ENCODE data around the gene ACTN3. TPM values are rescaled to one million over a fixed set of nuclear protein-coding genes. Genes with fewer than 3 reads are reported as not detected.

The ACTN3 gene
- total RNA-seq, 1 donor from 2014 or later = 2.0 TPM

DNA sequence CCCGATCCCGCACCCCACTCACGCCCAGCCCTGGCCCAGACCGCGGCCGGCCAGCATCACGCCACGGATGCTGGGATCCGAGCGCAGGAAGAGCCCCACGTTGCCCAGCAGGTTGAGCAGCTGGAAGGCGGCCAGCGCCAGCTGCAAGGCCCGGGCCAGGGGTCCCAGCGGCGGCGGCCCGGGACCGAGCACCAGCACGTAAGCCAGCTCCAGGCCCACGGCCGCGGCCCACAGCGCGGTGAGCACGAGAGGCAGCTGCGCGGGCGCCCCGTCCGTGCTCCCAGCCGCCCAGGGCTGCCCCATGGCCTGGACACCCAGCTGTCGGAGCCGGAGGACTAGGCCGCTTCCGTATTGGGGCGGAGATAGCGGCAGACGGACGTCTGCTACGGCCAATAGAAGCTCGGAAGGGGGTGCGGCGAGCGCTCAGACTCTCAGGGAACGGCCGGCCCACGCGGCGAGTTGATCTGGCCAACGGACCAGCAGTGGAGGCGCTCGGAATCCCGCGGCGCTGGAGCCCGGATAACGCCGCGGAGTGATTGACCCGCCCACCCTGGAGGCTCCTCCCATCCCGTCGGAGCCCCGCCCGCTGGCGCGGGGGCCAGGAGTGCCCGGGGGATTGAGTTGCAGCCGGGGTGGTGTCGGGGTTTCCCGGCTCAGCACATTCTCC is 869 bp upstream of the ACTN3 start, which contains the start of gene ZDHHC24:
TSS of gene ZDHHC24 (minus strand) at position 348 of the 667 bp plus-strand sequence. CDS start at position 303, 45 bp downstream.
- H3K27ac Mint-ChIP-seq (ENCODE audit: unreplicated experiment) = peak within 1 kb of the TSS; percentile 85
- peaks cover 29% of the 10 kb centered on the region for H3K4me1 Mint-ChIP-seq (ENCODE audit: low read depth, unreplicated experiment)
- TF ChIP-seq, protein P1, sequence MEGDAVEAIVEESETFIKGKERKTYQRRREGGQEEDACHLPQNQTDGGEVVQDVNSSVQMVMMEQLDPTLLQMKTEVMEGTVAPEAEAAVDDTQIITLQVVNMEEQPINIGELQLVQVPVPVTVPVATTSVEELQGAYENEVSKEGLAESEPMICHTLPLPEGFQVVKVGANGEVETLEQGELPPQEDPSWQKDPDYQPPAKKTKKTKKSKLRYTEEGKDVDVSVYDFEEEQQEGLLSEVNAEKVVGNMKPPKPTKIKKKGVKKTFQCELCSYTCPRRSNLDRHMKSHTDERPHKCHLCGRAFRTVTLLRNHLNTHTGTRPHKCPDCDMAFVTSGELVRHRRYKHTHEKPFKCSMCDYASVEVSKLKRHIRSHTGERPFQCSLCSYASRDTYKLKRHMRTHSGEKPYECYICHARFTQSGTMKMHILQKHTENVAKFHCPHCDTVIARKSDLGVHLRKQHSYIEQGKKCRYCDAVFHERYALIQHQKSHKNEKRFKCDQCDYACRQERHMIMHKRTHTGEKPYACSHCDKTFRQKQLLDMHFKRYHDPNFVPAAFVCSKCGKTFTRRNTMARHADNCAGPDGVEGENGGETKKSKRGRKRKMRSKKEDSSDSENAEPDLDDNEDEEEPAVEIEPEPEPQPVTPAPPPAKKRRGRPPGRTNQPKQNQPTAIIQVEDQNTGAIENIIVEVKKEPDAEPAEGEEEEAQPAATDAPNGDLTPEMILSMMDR (IDR thresholded peaks at IDR 0.05; ENCODE audit: partially characterized antibody, unreplicated experiment) = no peak
- H3K36me3 Mint-ChIP-seq (ENCODE audit: unreplicated experiment) = peaks cover 4% of the 10 kb centered on the region
- H3K9me3 Mint-ChIP-seq (ENCODE audit: unreplicated experiment) = peaks cover 13% of the 10 kb centered on the region
- H3K4me3 Mint-ChIP-seq (ENCODE audit: unreplicated experiment) = peak within 1 kb of the TSS; percentile 82
- DNase-seq = peak; percentile 95
- H3K27me3 Mint-ChIP-seq (ENCODE audit: unreplicated experiment) = peaks cover 14% of the 10 kb centered on the region

DNA sequence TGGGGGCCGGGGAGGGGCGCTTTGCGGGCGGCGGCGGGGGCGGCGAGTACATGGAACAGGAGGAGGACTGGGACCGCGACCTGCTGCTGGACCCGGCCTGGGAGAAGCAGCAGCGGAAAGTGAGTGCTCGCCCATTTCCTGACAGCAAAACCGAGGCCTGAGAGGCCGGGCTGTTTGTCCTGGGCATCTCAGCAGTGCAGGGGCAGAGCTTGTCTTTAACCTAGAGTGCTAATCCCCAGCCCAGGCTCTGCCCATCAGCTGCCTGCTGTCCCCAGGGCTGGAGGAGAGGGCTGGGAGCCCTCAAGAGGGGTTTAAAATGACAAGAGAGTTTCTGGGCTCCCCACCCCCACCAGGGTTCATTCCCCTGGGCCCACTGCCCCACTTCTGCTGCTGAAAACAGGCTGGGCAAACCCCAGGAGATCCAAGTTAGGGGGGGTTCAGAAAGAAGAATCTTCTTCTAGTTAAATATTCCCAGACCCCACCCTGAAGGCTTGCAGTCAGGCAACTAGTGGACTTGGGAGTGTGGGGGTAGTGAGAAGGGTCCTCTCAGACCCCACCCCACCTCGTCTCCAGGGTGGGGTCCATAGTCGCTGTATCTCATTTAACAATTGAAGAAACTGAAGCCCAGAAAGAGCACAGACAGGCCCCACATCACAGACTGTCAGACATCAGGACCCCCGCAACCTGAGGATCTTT is 411 bp downstream of the ACTN3 start:
- peak overlapping the region; percentile 68 for H3K27ac Mint-ChIP-seq (ENCODE audit: unreplicated experiment)
- TF ChIP-seq, protein P1 (IDR thresholded peaks at IDR 0.05; ENCODE audit: partially characterized antibody, unreplicated experiment) = no peak
- peaks cover 11% of the 10 kb centered on the region for H3K27me3 Mint-ChIP-seq (ENCODE audit: unreplicated experiment)
- peaks cover 29% of the 10 kb centered on the region for H3K4me1 Mint-ChIP-seq (ENCODE audit: low read depth, unreplicated experiment)
- peak overlapping the region; percentile 71 for H3K4me3 Mint-ChIP-seq (ENCODE audit: unreplicated experiment)
- H3K36me3 Mint-ChIP-seq (ENCODE audit: unreplicated experiment) = peaks cover 4% of the 10 kb centered on the region
- DNase-seq = peak; percentile 57
- H3K9me3 Mint-ChIP-seq (ENCODE audit: unreplicated experiment) = peaks cover 10% of the 10 kb centered on the region

DNA sequence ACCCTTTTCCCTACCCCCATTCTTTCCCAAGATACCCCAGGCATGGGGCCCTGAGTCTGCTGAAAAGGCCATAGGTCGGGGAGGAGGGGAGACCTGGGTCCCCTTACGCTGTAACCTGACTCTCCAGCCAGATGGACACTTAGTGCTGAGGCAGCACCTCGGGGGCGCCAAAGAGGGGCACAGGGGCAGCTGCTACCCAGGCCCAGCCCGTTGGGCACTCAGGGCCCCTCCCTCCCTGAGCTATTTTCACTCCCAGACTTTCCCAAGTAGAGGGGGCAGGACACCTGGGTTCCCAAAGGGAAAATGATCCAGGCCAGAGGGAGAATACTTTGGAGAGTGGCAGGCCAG is 933 bp downstream of the ACTN3 start:
- peak overlapping the region; percentile 68 for H3K27ac Mint-ChIP-seq (ENCODE audit: unreplicated experiment)
- TF ChIP-seq, protein P1 (IDR thresholded peaks at IDR 0.05; ENCODE audit: partially characterized antibody, unreplicated experiment) = no peak
- peak; percentile 32 for DNase-seq

DNA sequence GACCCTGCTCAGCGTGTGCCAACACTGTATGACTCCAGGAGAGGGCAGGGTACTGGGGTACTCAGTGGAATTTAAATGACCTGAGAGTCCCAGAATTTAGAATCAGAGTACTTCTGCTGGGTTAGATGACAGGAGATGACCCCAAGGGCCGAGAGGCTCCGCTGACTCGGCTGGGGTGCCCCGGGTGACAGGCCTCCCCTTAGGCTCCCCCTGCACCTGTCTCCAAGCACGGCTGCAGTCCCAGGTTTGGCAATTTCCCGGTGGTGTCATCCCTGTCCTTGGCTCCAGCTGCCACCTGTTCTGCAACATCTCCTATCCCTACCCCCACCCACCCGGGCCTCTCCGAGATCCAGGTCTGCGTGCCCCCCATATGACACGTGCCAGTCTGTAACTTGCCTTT is 1.3 kb downstream of the ACTN3 start:
- H3K36me3 Mint-ChIP-seq (ENCODE audit: unreplicated experiment) = peaks cover 4% of the 10 kb centered on the region
- DNase-seq = peak; percentile 31
- H3K9me3 Mint-ChIP-seq (ENCODE audit: unreplicated experiment) = peaks cover 10% of the 10 kb centered on the region

More for the DNA sequence above, 933 bp downstream of the ACTN3 start:
- H3K9me3 Mint-ChIP-seq (ENCODE audit: unreplicated experiment) = peaks cover 9% of the 10 kb centered on the region
- peaks cover 27% of the 10 kb centered on the region for H3K4me1 Mint-ChIP-seq (ENCODE audit: low read depth, unreplicated experiment)
- peak overlapping the region; percentile 71 for H3K4me3 Mint-ChIP-seq (ENCODE audit: unreplicated experiment)
- peaks cover 4% of the 10 kb centered on the region for H3K36me3 Mint-ChIP-seq (ENCODE audit: unreplicated experiment)
- H3K27me3 Mint-ChIP-seq (ENCODE audit: unreplicated experiment) = peaks cover 11% of the 10 kb centered on the region

More for the DNA sequence above, 1.3 kb downstream of the ACTN3 start:
- peaks cover 11% of the 10 kb centered on the region for H3K27me3 Mint-ChIP-seq (ENCODE audit: unreplicated experiment)
- TF ChIP-seq, protein P1 (IDR thresholded peaks at IDR 0.05; ENCODE audit: partially characterized antibody, unreplicated experiment) = no peak
- peaks cover 27% of the 10 kb centered on the region for H3K4me1 Mint-ChIP-seq (ENCODE audit: low read depth, unreplicated experiment)
- H3K4me3 Mint-ChIP-seq (ENCODE audit: unreplicated experiment) = peak overlapping the region; percentile 58
- H3K27ac Mint-ChIP-seq (ENCODE audit: unreplicated experiment) = peak overlapping the region; percentile 56
